Liver (tissue), 9 donors: ENCODE measurements around the gene TRUB2. TPM values are rescaled to one million over a fixed set of nuclear protein-coding genes. Genes with fewer than 3 reads are reported as not detected.

Source experiments
- DNase-seq: peaks from one replicate; pipeline ENCODE4 v3.0.0-alpha.2; 2017; ENCODE audit warnings: low spot score
- H3K27ac ChIP-seq, 2 donors: one replicate each; pipeline ENCODE4 v1.7.0; 2013; ENCODE audit warnings: inconsistent platforms in 2 of 2, low read length in 2 of 2, control low read depth in 1 of 2, low read depth in 1 of 2, mild to moderate bottlenecking in 1 of 2
- H3K27me3 ChIP-seq, 4 donors: one replicate each; pipeline versions ENCODE4 v1.6.1 to v1.7.0; 2013; ENCODE audit warnings: low read length in 3 of 4, inconsistent platforms in 1 of 4, mild to moderate bottlenecking in 1 of 4, moderate library complexity in 1 of 4; ENCODE audit not compliant: control insufficient read depth in 4 of 4, insufficient read depth in 4 of 4
- H3K36me3 ChIP-seq, 4 donors: one replicate each; pipeline versions ENCODE4 v1.6.1 to v1.7.0; 2013; ENCODE audit warnings: low read length in 3 of 4, mild to moderate bottlenecking in 3 of 4, low read depth in 1 of 4, moderate library complexity in 1 of 4; ENCODE audit not compliant: control insufficient read depth in 4 of 4, insufficient read depth in 3 of 4
- H3K4me1 ChIP-seq, 4 donors: one replicate each; pipeline versions ENCODE4 v1.6.1 to v1.7.0; 2013; ENCODE audit warnings: low read length in 3 of 4, mild to moderate bottlenecking in 3 of 4, moderate library complexity in 1 of 4; ENCODE audit not compliant: control insufficient read depth in 4 of 4, insufficient read depth in 4 of 4
- H3K4me3 ChIP-seq, 3 donors: one replicate each; pipeline versions ENCODE4 v1.6.1 to v1.7.0; 2013; ENCODE audit warnings: low read length in 3 of 3, control low read depth in 1 of 3, low read depth in 1 of 3, mild to moderate bottlenecking in 1 of 3
- H3K9ac ChIP-seq, 2 donors: one replicate each; pipeline ENCODE4 v1.7.0; 2013; ENCODE audit warnings: low read length in 2 of 2, mild to moderate bottlenecking in 2 of 2, moderate library complexity in 2 of 2, control low read depth in 1 of 2, low read depth in 1 of 2
- H3K9me3 ChIP-seq, 4 donors: one replicate each; pipeline versions ENCODE4 v1.6.1 to v1.7.0; 2013; ENCODE audit warnings: low read length in 3 of 4; ENCODE audit not compliant: control insufficient read depth in 4 of 4
- CTCF ChIP-seq: fragments of 150-350 bp; IDR thresholded peaks from 2 replicates; pipeline ENCODE4 v1.5.1; 2017; ENCODE audit warnings: improper control_type of control experiment, low read depth, low read length; ENCODE audit not compliant: missing input control
- EGR1 ChIP-seq, 2 donors: IDR thresholded peaks; 2 replicates each; pipeline ENCODE4 v1.6.1; 2016 to 2018; ENCODE audit warnings: antibody characterized with exemption in 2 of 2, low read depth in 2 of 2
- FOXA1 ChIP-seq: IDR thresholded peaks from 2 replicates; pipeline ENCODE4 v1.6.1; 2016; ENCODE audit warnings: antibody characterized with exemption
- FOXA2 ChIP-seq: IDR thresholded peaks from 2 replicates; pipeline ENCODE4 v1.6.1; 2016; ENCODE audit warnings: antibody characterized with exemption
- GABPA ChIP-seq, 2 donors: IDR thresholded peaks in 1 of 2; conservative IDR thresholded peaks in 1 of 2; 2 replicates each; pipeline ENCODE4 v1.6.1; 2016; ENCODE audit warnings: antibody characterized with exemption in 2 of 2, mild to moderate bottlenecking in 1 of 2, moderate library complexity in 1 of 2
- HNF4A ChIP-seq, 2 donors: conservative IDR thresholded peaks; 2 replicates each; pipeline ENCODE4 v1.6.1; 2016; ENCODE audit warnings: antibody characterized with exemption in 2 of 2, mild to moderate bottlenecking in 2 of 2
- HNF4G ChIP-seq: IDR thresholded peaks from 2 replicates; pipeline ENCODE4 v1.6.1; 2016; ENCODE audit warnings: antibody characterized with exemption
- JUND ChIP-seq, 2 donors: IDR thresholded peaks; 2 replicates each; pipeline ENCODE4 v1.6.1; 2016; ENCODE audit warnings: antibody characterized with exemption in 2 of 2
- NR2F2 ChIP-seq: IDR thresholded peaks from 2 replicates; pipeline ENCODE4 v1.6.1; 2016; ENCODE audit warnings: antibody characterized with exemption
- RAD21 ChIP-seq, 2 donors: IDR thresholded peaks; 2 replicates each; pipeline ENCODE4 v1.6.1; 2016; ENCODE audit warnings: antibody characterized with exemption in 2 of 2, mild to moderate bottlenecking in 2 of 2
- RXRA ChIP-seq, 2 donors: IDR thresholded peaks; 2 replicates each; pipeline ENCODE4 v1.6.1; 2017 to 2018; ENCODE audit warnings: antibody characterized with exemption in 2 of 2, mild to moderate bottlenecking in 1 of 2
- SP1 ChIP-seq: IDR thresholded peaks from 2 replicates; pipeline ENCODE4 v1.6.1; 2018; ENCODE audit warnings: antibody characterized with exemption, mild to moderate bottlenecking
- TAF1 ChIP-seq: conservative IDR thresholded peaks from 2 replicates; pipeline ENCODE4 v1.6.1; 2016; ENCODE audit warnings: antibody characterized with exemption, mild to moderate bottlenecking
- YY1 ChIP-seq: IDR thresholded peaks from 2 replicates; pipeline ENCODE4 v1.6.1; 2016; ENCODE audit warnings: antibody characterized with exemption, mild to moderate bottlenecking
- WGBS: extraction: QIAGEN DNeasy Blood & Tissue Kit; methylation state at CpG from one replicate; pipeline ENCODE4 v1.1.7; 2013; 5-methylcytosine and 5-hydroxymethylcytosine counted together
- polyA plus RNA-seq, 2 donors: library from polyadenylated mRNA; stranded (reverse) in 1 of 2; unstranded in 1 of 2; fragments of 200-250 nt in 1 of 2; fragments of >200 nt in 1 of 2; fragmentation: Nextera tagmentation in 1 of 2; extraction: Ambion mirVana in 1 of 2; gene quantifications; one replicate each; pipeline versions ENCODE4 v1.2.1 to v1.2.3, GENCODE V29; 2013 to 2015
- total RNA-seq, 2 donors: library from RNA; depleted of rRNA; stranded (reverse); fragments of >200 nt; gene quantifications; one replicate each; pipeline ENCODE4 v1.2.3, GENCODE V29; 2014
- TF ChIP-seq, protein P1 (sequence below): IDR thresholded peaks from 2 replicates; pipeline ENCODE4 v1.6.1; 2016; ENCODE audit warnings: antibody characterized with exemption
- TF ChIP-seq, protein P2 (sequence below): IDR thresholded peaks from 2 replicates; pipeline ENCODE4 v1.6.1; 2016; ENCODE audit warnings: antibody characterized with exemption
- TF ChIP-seq, protein P3 (sequence below): IDR thresholded peaks from 2 replicates; pipeline ENCODE4 v1.6.1; 2016; ENCODE audit warnings: antibody characterized with exemption, mild to moderate bottlenecking
- TF ChIP-seq, protein P4 (sequence below): IDR thresholded peaks from 2 replicates; pipeline ENCODE4 v1.6.1; 2016; ENCODE audit warnings: antibody characterized with exemption
- donor health status: healthy.
- donor health status: healthy.
- donor health status: healthy.
- donor health status: healthy.
- donor health status: healthy.

The TRUB2 gene
- total and polyA plus RNA-seq, 4 donors = 12.7 to 35.8 (median 19.4) TPM

DNA sequence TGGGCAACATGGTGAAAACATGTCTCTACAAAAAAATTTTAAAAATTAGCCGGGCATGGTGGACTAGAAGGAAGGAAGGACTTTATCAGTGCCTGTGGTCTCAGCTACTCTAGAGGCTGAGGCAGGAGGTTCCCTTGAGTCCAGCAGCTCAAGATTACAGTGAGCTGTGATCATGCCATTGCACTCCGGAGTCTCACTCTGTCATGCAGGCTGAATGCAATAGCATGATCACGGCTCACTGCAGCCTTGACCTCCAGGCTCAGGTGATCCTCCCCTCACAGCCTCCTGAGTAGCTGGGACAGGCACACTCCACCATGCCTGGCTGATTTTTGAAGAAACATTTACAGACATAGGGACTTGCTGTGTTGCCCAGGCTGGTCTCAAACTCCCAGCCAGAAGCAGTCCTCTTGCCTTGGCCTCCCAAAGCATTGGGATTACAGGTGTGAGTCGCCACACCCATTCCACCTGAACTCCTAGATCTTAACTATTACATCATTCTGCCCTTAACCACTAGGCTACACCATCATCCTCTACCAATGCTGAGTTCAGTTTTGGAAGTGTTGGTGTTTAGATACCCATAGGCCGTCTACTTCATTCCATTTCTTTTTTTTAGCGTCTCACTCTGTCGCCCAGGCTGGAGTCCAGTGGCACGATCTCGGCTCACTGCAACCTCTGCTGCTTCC lies 46.9 kb upstream of the TRUB2 start:
- no peak for DNase-seq
- Histone ChIP-seq H3K4me1 (peaks cover 0 to 22% (median 17%) of the 10 kb centered on the region in 4 donors), H3K9ac (no peak overlapping the region), H3K27me3 (no peaks in the 10 kb centered on the region), H3K27ac (no peak overlapping the region), H3K4me3 (no peak overlapping the region), H3K9me3 (no peaks in the 10 kb centered on the region), H3K36me3 (no peaks in the 10 kb centered on the region)
- WGBS = 93% methylated on average over 9 of the region's 9 CpGs
- TF ChIP-seq RXRA (IDR thresholded peaks at IDR 0.05) (no peak), SP1 (no peak), EGR1 (IDR thresholded peaks at IDR 0.05; ENCODE audit: low read depth in 2 of 2) (no peak), HNF4G (no peak), GABPA (IDR thresholded peaks at IDR 0.05 in 1 of 2, conservative IDR thresholded peaks at IDR 0.05 in 1 of 2) (no peak), YY1 (no peak), HNF4A (conservative IDR thresholded peaks at IDR 0.05) (no peak), NR2F2 (no peak), JUND (IDR thresholded peaks at IDR 0.05) (no peak), FOXA1 (no peak), TAF1 (no peak), FOXA2 (no peak), RAD21 (IDR thresholded peaks at IDR 0.05) (no peak), CTCF (no peak)
- TF ChIP-seq, protein P1, sequence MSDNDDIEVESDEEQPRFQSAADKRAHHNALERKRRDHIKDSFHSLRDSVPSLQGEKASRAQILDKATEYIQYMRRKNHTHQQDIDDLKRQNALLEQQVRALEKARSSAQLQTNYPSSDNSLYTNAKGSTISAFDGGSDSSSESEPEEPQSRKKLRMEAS = no peak
- TF ChIP-seq, protein P2, sequence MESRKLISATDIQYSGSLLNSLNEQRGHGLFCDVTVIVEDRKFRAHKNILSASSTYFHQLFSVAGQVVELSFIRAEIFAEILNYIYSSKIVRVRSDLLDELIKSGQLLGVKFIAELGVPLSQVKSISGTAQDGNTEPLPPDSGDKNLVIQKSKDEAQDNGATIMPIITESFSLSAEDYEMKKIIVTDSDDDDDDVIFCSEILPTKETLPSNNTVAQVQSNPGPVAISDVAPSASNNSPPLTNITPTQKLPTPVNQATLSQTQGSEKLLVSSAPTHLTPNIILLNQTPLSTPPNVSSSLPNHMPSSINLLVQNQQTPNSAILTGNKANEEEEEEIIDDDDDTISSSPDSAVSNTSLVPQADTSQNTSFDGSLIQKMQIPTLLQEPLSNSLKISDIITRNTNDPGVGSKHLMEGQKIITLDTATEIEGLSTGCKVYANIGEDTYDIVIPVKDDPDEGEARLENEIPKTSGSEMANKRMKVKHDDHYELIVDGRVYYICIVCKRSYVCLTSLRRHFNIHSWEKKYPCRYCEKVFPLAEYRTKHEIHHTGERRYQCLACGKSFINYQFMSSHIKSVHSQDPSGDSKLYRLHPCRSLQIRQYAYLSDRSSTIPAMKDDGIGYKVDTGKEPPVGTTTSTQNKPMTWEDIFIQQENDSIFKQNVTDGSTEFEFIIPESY = no peak
- TF ChIP-seq, protein P3, sequence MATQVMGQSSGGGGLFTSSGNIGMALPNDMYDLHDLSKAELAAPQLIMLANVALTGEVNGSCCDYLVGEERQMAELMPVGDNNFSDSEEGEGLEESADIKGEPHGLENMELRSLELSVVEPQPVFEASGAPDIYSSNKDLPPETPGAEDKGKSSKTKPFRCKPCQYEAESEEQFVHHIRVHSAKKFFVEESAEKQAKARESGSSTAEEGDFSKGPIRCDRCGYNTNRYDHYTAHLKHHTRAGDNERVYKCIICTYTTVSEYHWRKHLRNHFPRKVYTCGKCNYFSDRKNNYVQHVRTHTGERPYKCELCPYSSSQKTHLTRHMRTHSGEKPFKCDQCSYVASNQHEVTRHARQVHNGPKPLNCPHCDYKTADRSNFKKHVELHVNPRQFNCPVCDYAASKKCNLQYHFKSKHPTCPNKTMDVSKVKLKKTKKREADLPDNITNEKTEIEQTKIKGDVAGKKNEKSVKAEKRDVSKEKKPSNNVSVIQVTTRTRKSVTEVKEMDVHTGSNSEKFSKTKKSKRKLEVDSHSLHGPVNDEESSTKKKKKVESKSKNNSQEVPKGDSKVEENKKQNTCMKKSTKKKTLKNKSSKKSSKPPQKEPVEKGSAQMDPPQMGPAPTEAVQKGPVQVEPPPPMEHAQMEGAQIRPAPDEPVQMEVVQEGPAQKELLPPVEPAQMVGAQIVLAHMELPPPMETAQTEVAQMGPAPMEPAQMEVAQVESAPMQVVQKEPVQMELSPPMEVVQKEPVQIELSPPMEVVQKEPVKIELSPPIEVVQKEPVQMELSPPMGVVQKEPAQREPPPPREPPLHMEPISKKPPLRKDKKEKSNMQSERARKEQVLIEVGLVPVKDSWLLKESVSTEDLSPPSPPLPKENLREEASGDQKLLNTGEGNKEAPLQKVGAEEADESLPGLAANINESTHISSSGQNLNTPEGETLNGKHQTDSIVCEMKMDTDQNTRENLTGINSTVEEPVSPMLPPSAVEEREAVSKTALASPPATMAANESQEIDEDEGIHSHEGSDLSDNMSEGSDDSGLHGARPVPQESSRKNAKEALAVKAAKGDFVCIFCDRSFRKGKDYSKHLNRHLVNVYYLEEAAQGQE = no peak
- TF ChIP-seq, protein P4, sequence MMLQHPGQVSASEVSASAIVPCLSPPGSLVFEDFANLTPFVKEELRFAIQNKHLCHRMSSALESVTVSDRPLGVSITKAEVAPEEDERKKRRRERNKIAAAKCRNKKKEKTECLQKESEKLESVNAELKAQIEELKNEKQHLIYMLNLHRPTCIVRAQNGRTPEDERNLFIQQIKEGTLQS = no peak
